GM23338 (cell line): ENCODE measurements around the gene ADAP1. TPM values are rescaled to one million over a fixed set of nuclear protein-coding genes. Genes with fewer than 3 reads are reported as not detected.

ENCODE experiments used
- ATAC-seq: fragments of 200-7000 bp; cut with Tn5 transposase; 3 replicates; pipeline ENCODE4 v1.9.1; 2020
- DNase-seq: peaks from one replicate; pipeline ENCODE4 v3.0.0-alpha.2; 2015; ENCODE audit warnings: low spot score
- H2AFZ ChIP-seq: fragments of 200-600 bp; sonication (generic); 2 replicates; pipeline ENCODE4 v1.8.0; 2016; ENCODE audit warnings: antibody characterized with exemption, mild to moderate bottlenecking, moderate library complexity
- H3F3A ChIP-seq: fragments of 200-600 bp; sonication (generic); replicated peaks from 2 replicates; pipeline ENCODE4 v1.8.0; 2017; ENCODE audit warnings: antibody characterized with exemption, mixed run types, low read depth
- H3K27ac ChIP-seq: fragments of 200-600 bp; sonication (generic); 2 replicates; pipeline ENCODE4 v1.6.1; 2016; ENCODE audit warnings: low read depth
- H3K27me3 ChIP-seq: fragments of 200-600 bp; sonication (generic); 2 replicates; pipeline ENCODE4 v1.8.0; 2016; ENCODE audit warnings: mild to moderate bottlenecking, mixed run types, moderate library complexity; ENCODE audit not compliant: insufficient read depth
- H3K36me3 ChIP-seq: fragments of 200-600 bp; sonication (generic); 2 replicates; pipeline ENCODE4 v1.8.0; 2016; ENCODE audit warnings: mild to moderate bottlenecking; ENCODE audit not compliant: insufficient read depth
- H3K4me1 ChIP-seq: fragments of 200-600 bp; sonication (generic); 2 replicates; pipeline ENCODE4 v1.8.0; 2016; ENCODE audit warnings: mild to moderate bottlenecking, moderate library complexity; ENCODE audit not compliant: insufficient read depth
- H3K4me2 ChIP-seq: fragments of 200-600 bp; sonication (generic); 2 replicates; pipeline ENCODE4 v1.7.1; 2017; ENCODE audit warnings: mixed run types
- H3K4me3 ChIP-seq: fragments of 200-600 bp; sonication (generic); 2 replicates; pipeline ENCODE4 v1.6.1; 2016; ENCODE audit warnings: mixed run types
- H3K79me2 ChIP-seq: fragments of 200-600 bp; sonication (generic); replicated peaks from 2 replicates; pipeline ENCODE4 v1.8.0; 2017; ENCODE audit warnings: mild to moderate bottlenecking; ENCODE audit not compliant: insufficient read depth
- H3K9me2 ChIP-seq: fragments of 200-600 bp; sonication (generic); 2 replicates; pipeline ENCODE4 v1.8.0; 2017; ENCODE audit not compliant: insufficient read depth
- H4K20me1 ChIP-seq: fragments of 200-600 bp; sonication (generic); replicated peaks from 2 replicates; pipeline ENCODE4 v1.8.0; 2017; ENCODE audit warnings: mild to moderate bottlenecking; ENCODE audit not compliant: insufficient read depth
- H3K27ac Mint-ChIP-seq: 2 replicates; pipeline ENCODE4 v1.8.0; 2020; ENCODE audit warnings: inconsistent platforms, mild to moderate bottlenecking, moderate library complexity, mixed read lengths
- H3K27me3 Mint-ChIP-seq: 3 replicates; pipeline ENCODE4 v1.8.0; 2022; ENCODE audit warnings: low read depth, mild to moderate bottlenecking, moderate library complexity, mixed read lengths, inconsistent platforms; ENCODE audit not compliant: insufficient read depth, poor library complexity
- H3K36me3 Mint-ChIP-seq: 3 replicates; pipeline ENCODE4 v1.8.0; 2021; ENCODE audit warnings: low read depth, mild to moderate bottlenecking, inconsistent platforms, moderate library complexity, mixed read lengths
- H3K4me1 Mint-ChIP-seq: 3 replicates; pipeline ENCODE4 v1.8.0; 2020; ENCODE audit warnings: mild to moderate bottlenecking, inconsistent platforms, mixed read lengths
- H3K4me3 Mint-ChIP-seq: 3 replicates; pipeline ENCODE4 v1.8.0; 2021; ENCODE audit warnings: moderate library complexity, mild to moderate bottlenecking, inconsistent platforms, mixed read lengths
- H3K9me3 Mint-ChIP-seq: 3 replicates; pipeline ENCODE4 v1.8.0; 2020; ENCODE audit warnings: moderate library complexity, mild to moderate bottlenecking, inconsistent platforms, mixed read lengths
- CREB1 ChIP-seq: fragments of 250-450 bp; sonication (Bioruptor Pico); IDR thresholded peaks from 2 replicates; pipeline ENCODE4 v1.5.0; 2020; ENCODE audit warnings: low read depth, mild to moderate bottlenecking, moderate library complexity
- CTCF ChIP-seq, 2 experiments: fragments of 200-600 bp in 1 of 2; sonication (generic) in 1 of 2; conservative IDR thresholded peaks; 2 replicates each; pipeline versions ENCODE4 v1.5.1 to v1.6.1; 2016 to 2017; ENCODE audit warnings: antibody characterized with exemption in 2 of 2, low read depth in 2 of 2, mild to moderate bottlenecking in 2 of 2, moderate library complexity in 1 of 2
- ETS1 ChIP-seq: IDR thresholded peaks from 2 replicates; pipeline ENCODE4 v1.6.1; 2016; ENCODE audit warnings: antibody characterized with exemption
- EZH2 ChIP-seq: fragments of 200-600 bp; sonication (generic); IDR thresholded peaks from one replicate; pipeline ENCODE4 v1.8.0; 2017; ENCODE audit warnings: antibody characterized with exemption, mild to moderate bottlenecking, low read depth; ENCODE audit not compliant: unreplicated experiment
- EZH2phosphoT487 ChIP-seq: fragments of 200-600 bp; sonication (generic); IDR thresholded peaks from one replicate; pipeline ENCODE4 v1.8.1; 2018; ENCODE audit warnings: antibody characterized with exemption; ENCODE audit not compliant: unreplicated experiment
- JUNB ChIP-seq: IDR thresholded peaks from one replicate; pipeline ENCODE4 v1.6.1; 2016; ENCODE audit warnings: antibody characterized with exemption; ENCODE audit not compliant: unreplicated experiment
- NANOG ChIP-seq: IDR thresholded peaks from 2 replicates; pipeline ENCODE4 v1.6.1; 2016; ENCODE audit warnings: antibody characterized with exemption, borderline replicate concordance
- REST ChIP-seq: IDR thresholded peaks from one replicate; pipeline ENCODE4 v1.6.1; 2018; ENCODE audit warnings: antibody characterized with exemption; ENCODE audit not compliant: unreplicated experiment
- STAT1 ChIP-seq: IDR thresholded peaks from one replicate; pipeline ENCODE4 v1.6.1; 2016; ENCODE audit warnings: antibody characterized with exemption; ENCODE audit not compliant: unreplicated experiment
- ZNF114 ChIP-seq: fragments of 250-450 bp; sonication (Bioruptor Pico); IDR thresholded peaks from 2 replicates; pipeline ENCODE4 v1.5.0; 2020; ENCODE audit warnings: mild to moderate bottlenecking, moderate library complexity
- ZNF331 ChIP-seq: fragments of 250-450 bp; sonication (Bioruptor Pico); IDR thresholded peaks from 2 replicates; pipeline ENCODE4 v1.5.0; 2020; ENCODE audit warnings: low read depth, mild to moderate bottlenecking, moderate library complexity
- ZNF462 ChIP-seq: fragments of 250-450 bp; sonication (Bioruptor Pico); IDR thresholded peaks from 2 replicates; pipeline ENCODE4 v1.5.0; 2020; ENCODE audit warnings: mild to moderate bottlenecking, moderate library complexity
- polyA plus RNA-seq: library from polyadenylated mRNA; unstranded; fragments of >200 nt; fragmentation: Nextera tagmentation; extraction: Ambion mirVana; gene quantifications from 2 replicates; pipeline ENCODE4 v1.2.1, GENCODE V29; 2016
- total RNA-seq: library from RNA; depleted of rRNA; stranded (reverse); fragments of >200 nt; shearing (Covaris generic); gene quantifications from 2 replicates; pipeline ENCODE4 v1.2.3, GENCODE V29; 2014

ADAP1 gene
- total and polyA plus RNA-seq, 2 experiments from 2014 or later = 2.2 to 9.6 TPM

- Mint-ChIP-seq H3K27ac (no peak overlapping the region), H3K27me3 (no peaks in the 10 kb centered on the region), H3K36me3 (no peaks in the 10 kb centered on the region), H3K4me3 (no peak overlapping the region), H3K9me3 (no peaks in the 10 kb centered on the region; the same call in 2 of the 3 replicates), H3K4me1 (peaks cover 2% of the 10 kb centered on the region; the same call in 2 of the 3 replicates)
- Histone ChIP-seq H3K36me3 (no peaks in the 10 kb centered on the region), H3K4me3 (no peak overlapping the region), H3K4me1 (peaks cover 2% of the 10 kb centered on the region; the same call in 1 of the 2 replicates), H3K9me2 (no peaks in the 10 kb centered on the region), H3K79me2 (peaks cover 9% of the 10 kb centered on the region), H3K27ac (no peak overlapping the region), H2AFZ (no peak overlapping the region), H3K4me2 (no peak overlapping the region), H3K27me3 (no peaks in the 10 kb centered on the region), H3F3A (no peaks in the 10 kb centered on the region), H4K20me1 (peaks cover 7% of the 10 kb centered on the region; the same call in 1 of the 2 replicates)
- DNase-seq = no peak
- TF ChIP-seq ZNF462 (CRISPR knock-in tag) (no peak), EZH2 (no peak), ETS1 (no peak), NANOG (no peak), JUNB (no peak), STAT1 (no peak), ZNF331 (CRISPR knock-in tag) (no peak), REST (no peak), EZH2phosphoT487 (no peak), CTCF (conservative IDR thresholded peaks at IDR 0.05; ENCODE audit: low read depth in 2 of 2) (no peak), ZNF114 (CRISPR knock-in tag) (no peak), CREB1 (CRISPR knock-in tag) (no peak)
- no peak for ATAC-seq
Measured at GRCh38 chr7:979151-979550, 24.7 kb upstream of the ADAP1 start.
